PC-9 (cell line): Measurements from ENCODE around the gene TBX2.

ENCODE experiments used
- CTCF ChIP-seq: fragments of 200-600 bp; sonication (generic); conservative IDR thresholded peaks from 2 replicates; pipeline ENCODE4 v1.6.1; 2017; ENCODE audit warnings: mixed run types, antibody characterized with exemption, mild to moderate bottlenecking, moderate library complexity
- EZH2 ChIP-seq: fragments of 200-600 bp; sonication (generic); IDR thresholded peaks from 2 replicates; pipeline ENCODE4 v1.8.0; 2017; ENCODE audit warnings: antibody characterized with exemption, low read depth

- TF ChIP-seq CTCF (no peak), EZH2 (no peak)
Measured at GRCh38 chr17:61386251-61386650, 13.4 kb upstream of the TBX2 start.
